Uterine smooth muscle cell (primary cell): ENCODE data around the gene ZNF587B. TPM values are rescaled to one million over a fixed set of nuclear protein-coding genes. Genes with fewer than 3 reads are reported as not detected.

Experiments
- total RNA-seq: library from RNA; depleted of rRNA; stranded (reverse); fragments of >200 nt; gene quantifications from 2 replicates; pipeline ENCODE4 v1.2.3, GENCODE V29; 2014

Gene ZNF587B
- total RNA-seq = 20.5 and 29.8 TPM in 2 replicates

GRCh38 chr19:57830071-57830602 is at the start of gene ZNF587B:
Gene ZNF587B (plus strand): TSS chr19:57830299. CDS start chr19:57830529, 230 bp downstream.

GRCh38 chr19:57814505-57815246 is 15.4 kb upstream of the ZNF587B start, which contains the start of gene ZNF552:
Gene ZNF552 (minus strand): TSS chr19:57814913. CDS start chr19:57814743, 170 bp downstream.

GRCh38 chr19:57849666-57850473 is 19.8 kb downstream of the ZNF587B start, which contains the start of gene ZNF587:
Gene ZNF587 (plus strand): TSS chr19:57849859. CDS start chr19:57850039, 180 bp downstream.

GRCh38 chr19:57888560-57889231 is 58.6 kb downstream of the ZNF587B start, which contains the start of gene ZNF814:
Gene ZNF814 (minus strand): TSS chr19:57889037. CDS start chr19:57888802, 235 bp downstream.

Other genes with a start within 250 kb of the ZNF587B start
- 4.7 and 9.2 TPM in 2 replicates for gene ZIK1, start 246.2 kb upstream of the ZNF587B start, total RNA-seq
- gene ZNF530, start 230.4 kb upstream of the ZNF587B start, total RNA-seq = 5.1 and 13.3 TPM in 2 replicates
- 19.9 and 20.1 TPM in 2 replicates for gene ZNF134, start 216.1 kb upstream of the ZNF587B start, total RNA-seq
- 6.7 and 7.1 TPM in 2 replicates for gene ZNF211, start 197.1 kb upstream of the ZNF587B start, total RNA-seq
- not detected in 2 replicates for gene ZSCAN4, start 161.4 kb upstream of the ZNF587B start, total RNA-seq
- 3.4 and 7.1 TPM in 2 replicates for gene ZNF551, start 148.3 kb upstream of the ZNF587B start, total RNA-seq
- gene ZNF154, start 121.1 kb upstream of the ZNF587B start, total RNA-seq = 0.44 and 0.87 TPM in 2 replicates
- gene ZNF671, start 102.7 kb upstream of the ZNF587B start, total RNA-seq = 7.4 and 8.0 TPM in 2 replicates
- gene ZNF776, start 83.5 kb upstream of the ZNF587B start, total RNA-seq = 9.7 and 11.2 TPM in 2 replicates
- 14.3 and 18.7 TPM in 2 replicates for gene ZNF586, start 60.6 kb upstream of the ZNF587B start, total RNA-seq
- 7.7 and 9.6 TPM in 2 replicates for gene ZNF552, start 15.4 kb upstream of the ZNF587B start, total RNA-seq
- 31.8 and 36.2 TPM in 2 replicates for gene ZNF587, start 19.6 kb downstream of the ZNF587B start, total RNA-seq
- gene ZNF814, start 58.7 kb downstream of the ZNF587B start, total RNA-seq = 6.5 and 7.0 TPM in 2 replicates
- 17.3 and 25.7 TPM in 2 replicates for gene ZNF417, start 86.3 kb downstream of the ZNF587B start, total RNA-seq
- gene ZNF418, start 105.1 kb downstream of the ZNF587B start, total RNA-seq = 6.5 and 8.4 TPM in 2 replicates
- gene ZNF256, start 117.4 kb downstream of the ZNF587B start, total RNA-seq = 3.6 and 5.6 TPM in 2 replicates
- not detected in 2 replicates for gene C19orf18, start 144.2 kb downstream of the ZNF587B start, total RNA-seq
- 11.6 and 18.1 TPM in 2 replicates for gene ZNF606, start 172.5 kb downstream of the ZNF587B start, total RNA-seq
- gene ZSCAN1, start 203.7 kb downstream of the ZNF587B start, total RNA-seq = not detected in 2 replicates
- 4.2 and 6.2 TPM in 2 replicates for gene ZNF135, start 229.0 kb downstream of the ZNF587B start, total RNA-seq